ENCODE measurements around the gene AKAP5. TPM values are rescaled to one million over a fixed set of nuclear protein-coding genes. Genes with fewer than 3 reads are reported as not detected.

AKAP5 gene
- total and polyA plus RNA-seq, 9 of the 15 experiments (the other 6 are each of a cell fraction or from before 2014, with no cell fraction given) = 0.06 to 0.94 (median 0.34) TPM

DNA sequence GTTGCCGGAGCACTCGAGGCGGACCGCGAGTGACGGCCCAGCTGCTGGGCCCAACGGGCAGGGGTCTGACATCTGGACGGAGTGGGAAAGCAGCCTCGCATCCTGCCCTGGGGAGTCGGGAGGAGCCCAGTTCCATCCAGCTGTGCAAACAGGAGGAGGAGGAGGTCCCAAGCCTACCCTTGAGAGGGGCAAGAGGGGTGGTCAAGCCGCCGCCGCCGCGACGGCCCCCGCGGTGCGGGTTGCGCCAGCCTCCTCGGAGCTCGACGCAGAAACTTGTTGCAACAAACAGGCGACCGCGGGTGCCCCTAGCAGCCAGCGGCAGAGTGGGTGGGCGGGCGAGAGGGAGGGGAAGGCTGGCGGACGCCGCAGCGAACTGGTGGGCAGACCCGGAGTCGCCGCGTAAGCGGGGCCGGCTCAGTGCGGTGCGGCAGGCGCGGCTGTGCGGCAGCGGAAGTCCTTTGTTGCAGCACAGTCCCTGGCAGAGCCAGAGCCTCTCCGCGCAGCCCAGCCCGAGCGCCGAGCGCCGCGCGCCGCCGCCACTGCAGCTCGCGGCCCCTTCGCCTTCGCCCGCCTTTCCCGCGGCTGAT lies 39.1 kb downstream of the AKAP5 start, which contains the start of gene ZBTB1 (continued):
- TF ChIP-seq, protein P1, sequence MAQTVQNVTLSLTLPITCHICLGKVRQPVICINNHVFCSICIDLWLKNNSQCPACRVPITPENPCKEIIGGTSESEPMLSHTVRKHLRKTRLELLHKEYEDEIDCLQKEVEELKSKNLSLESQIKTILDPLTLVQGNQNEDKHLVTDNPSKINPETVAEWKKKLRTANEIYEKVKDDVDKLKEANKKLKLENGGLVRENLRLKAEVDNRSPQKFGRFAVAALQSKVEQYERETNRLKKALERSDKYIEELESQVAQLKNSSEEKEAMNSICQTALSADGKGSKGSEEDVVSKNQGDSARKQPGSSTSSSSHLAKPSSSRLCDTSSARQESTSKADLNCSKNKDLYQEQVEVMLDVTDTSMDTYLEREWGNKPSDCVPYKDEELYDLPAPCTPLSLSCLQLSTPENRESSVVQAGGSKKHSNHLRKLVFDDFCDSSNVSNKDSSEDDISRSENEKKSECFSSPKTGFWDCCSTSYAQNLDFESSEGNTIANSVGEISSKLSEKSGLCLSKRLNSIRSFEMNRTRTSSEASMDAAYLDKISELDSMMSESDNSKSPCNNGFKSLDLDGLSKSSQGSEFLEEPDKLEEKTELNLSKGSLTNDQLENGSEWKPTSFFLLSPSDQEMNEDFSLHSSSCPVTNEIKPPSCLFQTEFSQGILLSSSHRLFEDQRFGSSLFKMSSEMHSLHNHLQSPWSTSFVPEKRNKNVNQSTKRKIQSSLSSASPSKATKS (CRISPR knock-in tag; IDR thresholded peaks at IDR 0.05) = no peak
- no peak for TF ChIP-seq SLC30A9 (CRISPR knock-in tag; IDR thresholded peaks at IDR 0.05)
- peak; percentile 83 for TF ChIP-seq HNRNPL (IDR thresholded peaks at IDR 0.05; ENCODE audit: low read depth, low read length)
- peak; percentile 54; the same call in 1 of the 2 replicates for TF ChIP-seq GABPA (tag; conservative IDR thresholded peaks at IDR 0.05; ENCODE audit: low read depth)
- peak in 1 of 3 experiments; percentile 38 for TF ChIP-seq YY1 (IDR thresholded peaks at IDR 0.05; ENCODE audit: borderline replicate concordance in 1 of 3, control insufficient read depth in 1 of 3, extremely low read depth in 1 of 3, insufficient read depth in 3 of 3, insufficient read length in 1 of 3, insufficient replicate concordance in 2 of 3, low read depth in 1 of 3, low read length in 2 of 3)
- no peak for TF ChIP-seq CBX2 (IDR thresholded peaks at IDR 0.05; ENCODE audit: insufficient read depth, low read length, poor library complexity, severe bottlenecking)
- TF ChIP-seq GABPB1 (CRISPR knock-in tag; IDR thresholded peaks at IDR 0.05) = 0 out of 2 replicates have a peak, but pooled peaks have one; percentile 50
- TF ChIP-seq POLR2B (IDR thresholded peaks at IDR 0.05; ENCODE audit: low read depth, partially characterized antibody) = peak; percentile 25
- TF ChIP-seq SREBF2 (CRISPR knock-in tag; IDR thresholded peaks at IDR 0.05) = no peak
- TF ChIP-seq, protein P2, sequence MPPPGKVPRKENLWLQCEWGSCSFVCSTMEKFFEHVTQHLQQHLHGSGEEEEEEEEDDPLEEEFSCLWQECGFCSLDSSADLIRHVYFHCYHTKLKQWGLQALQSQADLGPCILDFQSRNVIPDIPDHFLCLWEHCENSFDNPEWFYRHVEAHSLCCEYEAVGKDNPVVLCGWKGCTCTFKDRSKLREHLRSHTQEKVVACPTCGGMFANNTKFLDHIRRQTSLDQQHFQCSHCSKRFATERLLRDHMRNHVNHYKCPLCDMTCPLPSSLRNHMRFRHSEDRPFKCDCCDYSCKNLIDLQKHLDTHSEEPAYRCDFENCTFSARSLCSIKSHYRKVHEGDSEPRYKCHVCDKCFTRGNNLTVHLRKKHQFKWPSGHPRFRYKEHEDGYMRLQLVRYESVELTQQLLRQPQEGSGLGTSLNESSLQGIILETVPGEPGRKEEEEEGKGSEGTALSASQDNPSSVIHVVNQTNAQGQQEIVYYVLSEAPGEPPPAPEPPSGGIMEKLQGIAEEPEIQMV (tag; conservative IDR thresholded peaks at IDR 0.05; ENCODE audit: low read depth) = 0 out of 2 replicates have a peak, but pooled peaks have one; percentile 30
- TF ChIP-seq ZC3H11A (IDR thresholded peaks at IDR 0.05; ENCODE audit: low read depth, low read length) = no peak
- TF ChIP-seq CEBPG (CRISPR knock-in tag; IDR thresholded peaks at IDR 0.05) = no peak
- no peak for TF ChIP-seq CEBPG (tag; conservative IDR thresholded peaks at IDR 0.05 in 1 of 2, IDR thresholded peaks at IDR 0.05 in 1 of 2)
- TF ChIP-seq, protein P3, sequence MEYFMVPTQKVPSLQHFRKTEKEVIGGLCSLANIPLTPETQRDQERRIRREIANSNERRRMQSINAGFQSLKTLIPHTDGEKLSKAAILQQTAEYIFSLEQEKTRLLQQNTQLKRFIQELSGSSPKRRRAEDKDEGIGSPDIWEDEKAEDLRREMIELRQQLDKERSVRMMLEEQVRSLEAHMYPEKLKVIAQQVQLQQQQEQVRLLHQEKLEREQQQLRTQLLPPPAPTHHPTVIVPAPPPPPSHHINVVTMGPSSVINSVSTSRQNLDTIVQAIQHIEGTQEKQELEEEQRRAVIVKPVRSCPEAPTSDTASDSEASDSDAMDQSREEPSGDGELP (CRISPR knock-in tag; IDR thresholded peaks at IDR 0.05; ENCODE audit: borderline replicate concordance) = peak; percentile 82
- TF ChIP-seq, protein P4, sequence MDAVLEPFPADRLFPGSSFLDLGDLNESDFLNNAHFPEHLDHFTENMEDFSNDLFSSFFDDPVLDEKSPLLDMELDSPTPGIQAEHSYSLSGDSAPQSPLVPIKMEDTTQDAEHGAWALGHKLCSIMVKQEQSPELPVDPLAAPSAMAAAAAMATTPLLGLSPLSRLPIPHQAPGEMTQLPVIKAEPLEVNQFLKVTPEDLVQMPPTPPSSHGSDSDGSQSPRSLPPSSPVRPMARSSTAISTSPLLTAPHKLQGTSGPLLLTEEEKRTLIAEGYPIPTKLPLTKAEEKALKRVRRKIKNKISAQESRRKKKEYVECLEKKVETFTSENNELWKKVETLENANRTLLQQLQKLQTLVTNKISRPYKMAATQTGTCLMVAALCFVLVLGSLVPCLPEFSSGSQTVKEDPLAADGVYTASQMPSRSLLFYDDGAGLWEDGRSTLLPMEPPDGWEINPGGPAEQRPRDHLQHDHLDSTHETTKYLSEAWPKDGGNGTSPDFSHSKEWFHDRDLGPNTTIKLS (IDR thresholded peaks at IDR 0.05; ENCODE audit: borderline replicate concordance, low read depth) = no peak
- peak; percentile 35; the same call in 1 of the 2 replicates for TF ChIP-seq NR2C2 (CRISPR knock-in tag; IDR thresholded peaks at IDR 0.05)
- no peak for TF ChIP-seq NR2C2 (tag; IDR thresholded peaks at IDR 0.05)
- TF ChIP-seq KDM5B (IDR thresholded peaks at IDR 0.05; ENCODE audit: insufficient replicate concordance, low read depth, low read length) = peak; percentile 29
- TF ChIP-seq THRAP3 (IDR thresholded peaks at IDR 0.05; ENCODE audit: borderline replicate concordance) = no peak
- no peak for TF ChIP-seq RBM15 (IDR thresholded peaks at IDR 0.05; ENCODE audit: insufficient read depth, low read length)
- TF ChIP-seq SMARCA4 (IDR thresholded peaks at IDR 0.05) = no peak

Data from K562 (cell line).